Esophagus muscularis mucosa (tissue), 4 donors: ENCODE results near the gene SLC25A13. TPM values are rescaled to one million over a fixed set of nuclear protein-coding genes. Genes with fewer than 3 reads are reported as not detected.

Experiments used
- DNase-seq: peaks from one replicate; pipeline ENCODE4 v3.0.0-alpha.2; 2017; ENCODE audit errors: extremely low spot score
- H3K27ac ChIP-seq, 4 donors: fragments of 200-600 bp; sonication (generic); replicated peaks in 1 of 4; 1 replicate in 3 of 4; 2 replicates in 1 of 4; pipeline ENCODE4 v1.5.1; 2016 to 2019; ENCODE audit warnings: mild to moderate bottlenecking in 1 of 4
- H3K27me3 ChIP-seq, 4 donors: fragments of 200-600 bp; sonication (generic); one replicate each; pipeline versions ENCODE4 v1.5.1 to v1.6.0; 2016 to 2019
- H3K36me3 ChIP-seq, 4 donors: fragments of 200-600 bp; sonication (generic); one replicate each; pipeline ENCODE4 v1.5.1; 2016 to 2019
- H3K4me1 ChIP-seq, 4 donors: fragments of 200-600 bp; sonication (generic); one replicate each; pipeline ENCODE4 v1.5.1; 2016 to 2019
- H3K4me3 ChIP-seq, 4 donors: fragments of 200-600 bp; sonication (generic); 1 replicate in 2 of 4; 2 replicates in 2 of 4; pipeline ENCODE4 v1.5.1; 2016 to 2019; ENCODE audit warnings: mild to moderate bottlenecking in 4 of 4, moderate library complexity in 1 of 4
- H3K9me3 ChIP-seq, 4 donors: fragments of 200-600 bp; sonication (generic); 1 replicate in 3 of 4; 2 replicates in 1 of 4; pipeline ENCODE4 v1.5.1; 2016 to 2019
- EP300 ChIP-seq: sonication (generic); formaldehyde crosslinking; IDR thresholded peaks from one replicate; pipeline ENCODE4 v1.6.1; 2017; ENCODE audit warnings: antibody characterized with exemption
- POLR2A ChIP-seq: fragments of 450-650 bp; IDR thresholded peaks from one replicate; pipeline ENCODE4 v1.6.1; 2017; ENCODE audit warnings: antibody characterized with exemption, moderate library complexity, mild to moderate bottlenecking, low read depth
- POLR2AphosphoS5 ChIP-seq, 2 donors: sonication (generic); formaldehyde crosslinking; IDR thresholded peaks; one replicate each; pipeline ENCODE4 v1.6.1; 2017; ENCODE audit warnings: antibody characterized with exemption in 2 of 2
- WGBS: methylation state at CpG from one replicate; pipeline ENCODE4 v1.1.5; 2018; 5-methylcytosine and 5-hydroxymethylcytosine counted together
- intact Hi-C: fragments of 100-400 bp; cut with DNase I; formaldehyde crosslinking; loops from one replicate; pipeline ENCODE4 v1.15.1; 2023
- total RNA-seq, 4 donors: library from RNA; depleted of rRNA; stranded (reverse); fragments of >200 nt; gene quantifications; one replicate each; pipeline versions ENCODE4 v1.1.0 to v1.2.1, GENCODE V29; 2016
- TF ChIP-seq, protein P1 (sequence below), 3 experiments: fragments of 200-600 bp in 2 of 3; fragments of 450-650 bp in 1 of 3; sonication (generic) in 2 of 3; IDR thresholded peaks; one replicate each; pipeline ENCODE4 v1.5.1; 2017 to 2019; ENCODE audit warnings: antibody characterized with exemption in 3 of 3, mild to moderate bottlenecking in 2 of 3, moderate library complexity in 1 of 3

The SLC25A13 gene
- total RNA-seq, 4 donors from 2014 or later = 8.6 to 17.4 (median 14.4) TPM

GRCh38 chr7:96269246-96269994 is 52.5 kb downstream of the SLC25A13 start:
- intact Hi-C loops = no loop called here
- TF ChIP-seq EP300 (no peak), POLR2A (no peak), POLR2AphosphoS5 (IDR thresholded peaks at IDR 0.05) (no peak)
- TF ChIP-seq, protein P1, sequence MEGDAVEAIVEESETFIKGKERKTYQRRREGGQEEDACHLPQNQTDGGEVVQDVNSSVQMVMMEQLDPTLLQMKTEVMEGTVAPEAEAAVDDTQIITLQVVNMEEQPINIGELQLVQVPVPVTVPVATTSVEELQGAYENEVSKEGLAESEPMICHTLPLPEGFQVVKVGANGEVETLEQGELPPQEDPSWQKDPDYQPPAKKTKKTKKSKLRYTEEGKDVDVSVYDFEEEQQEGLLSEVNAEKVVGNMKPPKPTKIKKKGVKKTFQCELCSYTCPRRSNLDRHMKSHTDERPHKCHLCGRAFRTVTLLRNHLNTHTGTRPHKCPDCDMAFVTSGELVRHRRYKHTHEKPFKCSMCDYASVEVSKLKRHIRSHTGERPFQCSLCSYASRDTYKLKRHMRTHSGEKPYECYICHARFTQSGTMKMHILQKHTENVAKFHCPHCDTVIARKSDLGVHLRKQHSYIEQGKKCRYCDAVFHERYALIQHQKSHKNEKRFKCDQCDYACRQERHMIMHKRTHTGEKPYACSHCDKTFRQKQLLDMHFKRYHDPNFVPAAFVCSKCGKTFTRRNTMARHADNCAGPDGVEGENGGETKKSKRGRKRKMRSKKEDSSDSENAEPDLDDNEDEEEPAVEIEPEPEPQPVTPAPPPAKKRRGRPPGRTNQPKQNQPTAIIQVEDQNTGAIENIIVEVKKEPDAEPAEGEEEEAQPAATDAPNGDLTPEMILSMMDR (IDR thresholded peaks at IDR 0.05) = no peak

GRCh38 chr7:96266580-96266979 is 55.3 kb downstream of the SLC25A13 start:
- Histone ChIP-seq H3K9me3 (no peaks in the 10 kb centered on the region), H3K27me3 (no peaks in the 10 kb centered on the region), H3K4me1 (no peaks in the 10 kb centered on the region), H3K36me3 (peaks cover 0 to 15% (median 5%) of the 10 kb centered on the region in 4 donors), H3K27ac (no peak overlapping the region), H3K4me3 (no peak overlapping the region)
- intact Hi-C loops = no loop called here
- 97% methylated on average over 1 of the region's 1 CpG for WGBS
- TF ChIP-seq POLR2AphosphoS5 (IDR thresholded peaks at IDR 0.05) = no peak
- TF ChIP-seq POLR2A = no peak
- TF ChIP-seq, protein P1 (IDR thresholded peaks at IDR 0.05) = no peak
- no peak for TF ChIP-seq EP300
- DNase-seq = no peak

More at GRCh38 chr7:96269246-96269994, 52.5 kb downstream of the SLC25A13 start:
- no peak overlapping the region for H3K4me3 ChIP-seq
- no peak overlapping the region for H3K27ac ChIP-seq
- no peaks in the 10 kb centered on the region for H3K27me3 ChIP-seq
- 90% methylated on average over 5 of the region's 5 CpGs for WGBS
- H3K4me1 ChIP-seq = peaks cover 0 to 4% (median 0%) of the 10 kb centered on the region in 4 donors
- no peaks in the 10 kb centered on the region for H3K9me3 ChIP-seq
- peaks cover 0 to 20% (median 5%) of the 10 kb centered on the region in 4 donors for H3K36me3 ChIP-seq
- no peak for DNase-seq

- Histone ChIP-seq H3K36me3 (peaks cover 0 to 15% (median 5%) of the 10 kb centered on the region in 4 donors), H3K4me1 (no peaks in the 10 kb centered on the region), H3K27me3 (no peaks in the 10 kb centered on the region), H3K4me3 (no peak overlapping the region), H3K9me3 (no peaks in the 10 kb centered on the region), H3K27ac (no peak overlapping the region)
- DNase-seq = no peak
- WGBS = 100% methylated on average over 1 of the region's 1 CpG
- TF ChIP-seq, protein P1 (IDR thresholded peaks at IDR 0.05) = no peak
- TF ChIP-seq POLR2AphosphoS5 (IDR thresholded peaks at IDR 0.05) = no peak
- no peak for TF ChIP-seq POLR2A
- TF ChIP-seq EP300 = no peak
- intact Hi-C loops = no loop called here
These were observed 55.9 kb downstream of the SLC25A13 start for GRCh38 chr7:96266015-96266414.

- intact Hi-C loops = no loop called here
- no peaks in the 10 kb centered on the region for H3K4me1 ChIP-seq
These were observed 67.9 kb downstream of the SLC25A13 start for GRCh38 chr7:96253964-96254363.

More at GRCh38 chr7:96253964-96254363, 67.9 kb downstream of the SLC25A13 start:
- no peak overlapping the region for H3K4me3 ChIP-seq
- DNase-seq = no peak
- peaks cover 0 to 13% (median 7%) of the 10 kb centered on the region in 4 donors for H3K9me3 ChIP-seq
- H3K27me3 ChIP-seq = no peaks in the 10 kb centered on the region
- TF ChIP-seq EP300 = no peak
- TF ChIP-seq, protein P1 (IDR thresholded peaks at IDR 0.05) = no peak
- TF ChIP-seq POLR2AphosphoS5 (IDR thresholded peaks at IDR 0.05) = no peak
- no peaks in the 10 kb centered on the region for H3K36me3 ChIP-seq
- H3K27ac ChIP-seq = no peak overlapping the region
- 91% methylated on average over 3 of the region's 3 CpGs for WGBS
